Putamen (tissue), 1 donor: ENCODE measurements around the gene PLG.
A peak's percentile ranks its signal among the peaks of the same experiment; 100 is the strongest.
"Not testable (repeated sequence)": the region's sequence is repeated elsewhere in the genome, so short reads cannot be mapped to it uniquely, and the experiment has no call there.

ENCODE experiments used
- DNase-seq: peaks from one replicate; pipeline ENCODE4 v3.0.0-alpha.2; 2016; ENCODE audit warnings: low spot score

PLG gene

GRCh38 chr6:160704688-160705087 is 2.6 kb downstream of the PLG start:
- DNase-seq, result not testable (repeated sequence)

DNA sequence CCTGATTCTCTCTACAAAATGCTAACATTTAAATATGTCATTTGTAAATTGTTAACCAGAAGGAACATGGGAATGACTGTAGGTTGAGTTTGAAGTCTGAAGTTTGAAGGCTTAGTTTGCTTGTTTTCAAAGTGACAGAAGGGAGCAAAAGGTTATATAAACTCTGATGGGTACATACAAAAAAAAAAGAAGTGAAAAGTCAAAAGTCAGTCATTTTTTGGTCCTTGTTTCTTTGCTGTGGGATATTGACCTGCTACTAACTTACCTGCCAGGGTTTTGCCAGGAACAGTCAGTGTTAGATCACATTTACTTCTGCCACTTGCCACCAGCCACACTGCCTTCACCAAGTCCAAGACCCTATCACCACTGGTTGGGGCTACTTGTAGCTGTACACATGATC is 6.9 kb downstream of the PLG start:
- not testable (repeated sequence) for DNase-seq

GRCh38 chr6:160714731-160715316 is 12.8 kb downstream of the PLG start:
- no peak for DNase-seq

DNA sequence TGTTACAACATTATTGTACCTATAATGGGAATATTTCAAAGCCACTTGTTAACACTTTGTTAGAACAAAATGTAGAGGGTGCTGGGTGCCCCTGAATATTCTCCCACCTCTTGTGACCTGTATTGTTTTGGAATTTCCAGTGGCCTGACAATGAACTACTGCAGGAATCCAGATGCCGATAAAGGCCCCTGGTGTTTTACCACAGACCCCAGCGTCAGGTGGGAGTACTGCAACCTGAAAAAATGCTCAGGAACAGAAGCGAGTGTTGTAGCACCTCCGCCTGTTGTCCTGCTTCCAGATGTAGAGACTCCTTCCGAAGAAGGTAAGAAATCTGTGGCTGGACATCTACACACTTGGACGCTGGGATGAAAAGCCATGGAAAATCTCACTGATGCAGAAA is 28.9 kb downstream of the PLG start:
- no peak for DNase-seq

DNA sequence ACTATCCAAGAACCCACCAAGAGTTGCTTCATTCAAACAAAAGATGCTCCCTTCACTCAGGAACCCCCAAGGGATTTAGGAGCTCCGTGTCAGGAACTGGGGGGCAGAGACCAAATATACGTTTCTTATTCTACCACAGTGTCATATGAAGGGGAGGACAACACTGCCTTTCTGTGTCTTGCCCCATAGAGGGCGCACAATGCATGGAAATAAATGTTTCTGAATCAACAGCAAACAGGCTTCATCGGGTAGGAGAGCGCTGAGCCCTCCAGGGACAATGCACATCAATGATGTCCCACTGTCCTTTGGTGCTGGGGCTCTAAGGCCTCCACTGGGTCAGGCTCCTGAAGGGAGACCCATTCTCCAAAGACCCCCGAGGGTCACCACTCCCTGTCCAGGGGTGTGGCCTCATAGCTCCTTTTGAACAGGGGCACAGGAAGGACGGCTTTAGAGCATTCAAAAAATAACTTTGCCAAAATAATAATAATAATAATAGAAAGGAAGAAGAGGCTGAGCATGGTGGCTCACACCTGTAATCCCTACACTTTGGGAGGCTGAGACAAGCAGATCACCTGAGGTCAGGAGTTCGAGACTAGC is 31.1 kb downstream of the PLG start:
- peak; percentile 13 for DNase-seq

DNA sequence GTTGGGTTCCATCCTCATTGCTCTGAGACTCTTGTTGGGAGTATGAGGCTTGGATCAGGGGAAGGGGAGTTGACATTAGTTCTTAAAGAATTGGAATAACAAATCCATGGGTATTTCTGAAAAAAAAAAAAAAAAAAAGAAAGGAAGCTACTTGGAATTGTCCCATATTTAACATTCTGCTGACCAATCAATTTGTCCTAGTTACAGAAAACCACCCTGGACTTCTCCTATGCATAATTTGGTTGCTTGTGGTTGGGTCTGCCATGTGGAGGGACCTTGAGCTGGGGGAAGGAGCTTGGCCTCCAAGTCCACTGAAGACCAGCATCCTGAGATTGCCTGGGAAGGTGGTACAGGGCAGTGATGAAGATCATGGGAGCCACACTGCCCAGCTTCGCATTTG is 32.6 kb downstream of the PLG start:
- no peak for DNase-seq

DNA sequence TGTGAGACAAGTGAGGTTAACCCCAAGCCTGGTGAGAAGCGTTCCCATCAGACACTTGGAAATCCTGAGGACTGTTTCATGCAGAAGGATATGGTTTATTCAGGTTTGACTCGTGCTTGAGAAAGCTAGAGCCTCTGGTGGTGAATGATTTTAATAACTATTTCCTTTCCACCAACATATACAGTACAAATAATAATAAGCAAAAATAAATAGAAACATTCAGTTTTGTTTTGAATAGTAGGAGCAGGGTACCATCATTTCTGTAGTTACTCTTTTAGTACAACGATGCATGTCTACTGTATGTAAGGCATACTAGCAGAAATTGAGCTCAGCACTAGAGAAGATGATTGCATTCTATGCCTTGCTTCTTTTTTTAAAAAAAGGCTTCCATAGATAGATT is 33.5 kb downstream of the PLG start:
- no peak for DNase-seq

- no peak for DNase-seq
Measured at GRCh38 chr6:160737934-160738333, 35.9 kb downstream of the PLG start.

- no peak for DNase-seq
Measured at GRCh38 chr6:160739955-160740354, 37.9 kb downstream of the PLG start.

- DNase-seq, result not testable (repeated sequence)
Measured at GRCh38 chr6:160741012-160741411, 39.0 kb downstream of the PLG start.

DNA sequence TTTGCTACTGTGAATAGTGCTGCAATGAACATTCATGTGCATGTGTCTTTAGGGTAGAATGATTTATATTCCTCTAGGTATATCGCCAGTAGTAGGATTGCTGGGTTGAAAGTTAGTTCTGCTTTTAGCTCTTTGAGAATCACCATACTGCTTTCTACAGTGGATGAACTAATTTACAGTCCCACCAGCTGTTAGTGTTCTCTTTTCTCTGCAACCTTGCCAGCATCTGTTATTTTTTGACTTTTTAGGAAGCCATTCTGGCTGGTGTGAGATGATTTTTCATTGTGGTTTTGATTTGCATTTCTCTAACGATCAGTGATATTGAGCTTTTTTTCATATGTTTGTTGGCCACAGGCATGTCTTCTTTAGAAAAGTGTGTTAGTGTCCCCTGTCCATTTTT is 40.0 kb downstream of the PLG start:
- DNase-seq, result no peak

- no peak for DNase-seq
Measured at GRCh38 chr6:160750276-160750689, 48.2 kb downstream of the PLG start.

- DNase-seq, result not testable (repeated sequence)
Measured at GRCh38 chr6:160753211-160753610, 51.2 kb downstream of the PLG start.

DNA sequence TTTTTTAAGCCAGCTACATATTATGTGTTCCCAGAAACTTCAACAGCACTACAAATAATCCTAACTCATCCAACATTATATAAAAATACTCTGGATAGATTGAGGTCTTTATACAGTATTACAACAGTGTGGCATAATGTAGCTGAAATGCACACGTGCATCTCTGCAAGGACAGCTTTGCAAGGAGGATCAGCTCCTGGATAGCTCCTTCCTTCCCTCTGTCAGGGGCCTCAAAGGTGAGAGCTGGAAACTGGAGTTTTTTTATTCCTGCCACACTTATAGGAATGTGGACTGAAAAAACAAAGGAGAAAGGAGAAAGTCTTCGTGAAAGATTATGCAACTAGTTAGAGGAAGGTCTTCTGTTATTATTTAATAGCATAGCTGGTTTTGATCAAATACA is 53.1 kb downstream of the PLG start:
- no peak for DNase-seq

GRCh38 chr6:160756021-160756420 is 54.0 kb downstream of the PLG start:
- DNase-seq, result no peak

DNA sequence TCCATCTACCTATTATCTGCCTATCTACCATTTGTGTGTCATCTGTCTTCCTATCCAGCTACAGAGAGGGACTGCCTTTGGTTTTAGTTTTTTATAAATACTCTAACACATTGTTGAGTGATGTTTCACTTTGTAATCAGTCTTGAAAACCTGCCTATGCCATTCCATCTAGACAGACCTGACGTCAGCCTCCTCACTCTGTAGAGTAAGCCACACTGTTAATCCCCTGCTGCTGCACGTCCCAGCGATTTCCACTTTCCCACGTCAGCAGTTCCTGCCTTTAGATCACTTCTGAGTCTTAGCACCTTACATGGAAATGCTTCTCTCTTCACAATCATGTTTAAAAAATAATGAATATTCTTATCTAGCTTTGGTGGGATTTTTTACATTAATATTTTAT is 54.8 kb downstream of the PLG start:
- DNase-seq, result no peak

DNA sequence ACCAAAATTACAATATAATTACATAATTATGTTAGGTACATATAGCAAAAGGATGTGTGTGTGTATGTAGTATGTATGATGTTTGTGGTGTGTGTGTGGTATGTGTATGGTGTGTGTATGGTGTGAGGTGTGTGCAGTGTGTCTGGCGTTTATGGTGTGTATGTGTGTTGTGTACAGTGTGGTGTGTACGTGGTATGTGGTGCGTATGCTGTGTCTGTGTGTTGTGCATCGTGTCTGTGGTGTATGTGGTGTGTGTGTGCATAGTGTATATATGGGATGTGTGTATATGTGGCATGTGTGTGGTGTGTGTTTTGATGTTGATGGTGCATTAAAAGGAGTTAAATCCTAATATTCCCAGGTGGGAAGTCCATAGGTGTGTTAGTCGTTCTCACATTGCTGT is 62.8 kb downstream of the PLG start:
- no peak for DNase-seq

DNA sequence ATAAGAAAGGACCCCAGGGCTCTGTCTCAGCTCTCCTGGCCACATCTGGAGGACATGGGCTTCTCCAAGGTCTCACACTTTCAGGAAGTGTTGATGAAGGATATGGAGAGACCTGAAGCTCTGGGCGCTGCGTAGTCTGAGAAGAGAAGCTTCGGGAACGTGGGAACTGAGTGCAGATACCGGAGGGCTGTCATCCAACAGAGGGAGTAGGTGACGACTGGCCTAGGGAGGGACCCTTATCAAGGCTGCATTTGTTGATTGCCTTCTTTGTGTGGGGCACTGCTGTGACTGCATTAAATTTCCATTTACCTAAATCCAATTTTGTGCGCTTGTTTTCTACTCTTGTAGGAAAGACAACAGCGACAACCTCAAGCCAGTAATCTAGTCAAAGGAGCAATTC is 63.4 kb downstream of the PLG start:
- DNase-seq, result no peak

GRCh38 chr6:160766657-160766988 is 64.6 kb downstream of the PLG start:
- DNase-seq, result no peak

- peak; percentile 52 for DNase-seq
Measured at GRCh38 chr6:160766989-160767646, 65.1 kb downstream of the PLG start.

- no peak for DNase-seq
Measured at GRCh38 chr6:160767647-160768019, 65.6 kb downstream of the PLG start.

GRCh38 chr6:160768101-160768500 is 66.1 kb downstream of the PLG start:
- no peak for DNase-seq

GRCh38 chr6:160774399-160774798 is 72.4 kb downstream of the PLG start:
- no peak for DNase-seq
